OCI-LY3 (cell line): ENCODE results near the gene SLC13A3.

Source experiments
- H2AFZ ChIP-seq: fragments of 200-600, 300-600 bp; shearing (Covaris generic); 2 replicates; pipeline ENCODE4 v1.6.0; 2014; ENCODE audit warnings: antibody characterized with exemption, low read depth, low read length
- H3K27ac ChIP-seq: fragments of 200-600, 300-600 bp; sonication (generic); 2 replicates; pipeline ENCODE4 v1.5.1; 2014; ENCODE audit warnings: mild to moderate bottlenecking, low read length, moderate library complexity, mixed read lengths
- H3K27me3 ChIP-seq: fragments of 200-600, 300-600 bp; sonication (generic); 2 replicates; pipeline ENCODE4 v1.6.1; 2014; ENCODE audit warnings: low read depth, low read length, mixed read lengths
- H3K36me3 ChIP-seq: fragments of 200-600, 300-600 bp; sonication (generic); replicated peaks from 2 replicates; pipeline ENCODE3; 2014; ENCODE audit warnings: low read depth, low read length, mixed read lengths
- H3K4me1 ChIP-seq: fragments of 300-600, 200-600 bp; sonication (generic); 2 replicates; pipeline ENCODE4 v1.6.1; 2014; ENCODE audit warnings: low read length, mixed read lengths
- H3K4me2 ChIP-seq: fragments of 200-600, 300-600 bp; sonication (generic); 2 replicates; pipeline ENCODE4 v1.6.1; 2014; ENCODE audit warnings: low read length, mixed read lengths
- H3K4me3 ChIP-seq: fragments of 300-600, 200-600 bp; sonication (generic); 2 replicates; pipeline ENCODE4 v1.5.1; 2014; ENCODE audit warnings: antibody characterized with exemption, mild to moderate bottlenecking, low read length, moderate library complexity
- H3K79me2 ChIP-seq: fragments of 300-600, 200-600 bp; shearing (Covaris generic); 2 replicates; pipeline ENCODE4 v1.6.1; 2014; ENCODE audit warnings: mild to moderate bottlenecking, low read length, mixed read lengths
- H3K9ac ChIP-seq: fragments of 300-600, 200-600 bp; shearing (Covaris generic); 2 replicates; pipeline ENCODE4 v1.6.0; 2014; ENCODE audit warnings: mild to moderate bottlenecking, low read length, moderate library complexity
- H3K9me3 ChIP-seq: fragments of 200-600, 300-600 bp; shearing (Covaris generic); 2 replicates; pipeline ENCODE4 v1.6.1; 2014; ENCODE audit warnings: low read length, mixed read lengths; ENCODE audit not compliant: insufficient read depth
- H4K20me1 ChIP-seq: fragments of 200-600, 300-600 bp; sonication (generic); 2 replicates; pipeline ENCODE4 v1.6.1; 2016; ENCODE audit warnings: low read length, mixed read lengths; ENCODE audit not compliant: insufficient read depth
- EZH2phosphoT487 ChIP-seq: fragments of 200-600 bp; shearing (Covaris generic); IDR thresholded peaks from 2 replicates; pipeline ENCODE4 v1.6.1; 2018; ENCODE audit warnings: antibody characterized with exemption, mixed run types, low read depth
- TF ChIP-seq, protein P1 (sequence below): fragments of 200-600, 300-600 bp; sonication (generic); IDR thresholded peaks from 2 replicates; pipeline ENCODE4 v1.5.1; 2014; ENCODE audit warnings: antibody characterized with exemption, low read length, low read depth

Gene SLC13A3

GRCh38 chr20:46548688-46549087 is 102.6 kb downstream of the SLC13A3 start:
- Histone ChIP-seq H3K4me3 (no peak overlapping the region), H3K9ac (no peak overlapping the region), H3K79me2 (no peaks in the 10 kb centered on the region), H3K9me3 (no peaks in the 10 kb centered on the region), H3K36me3 (no peaks in the 10 kb centered on the region), H3K4me2 (no peak overlapping the region), H2AFZ (no peak overlapping the region), H3K27me3 (peaks cover 24% of the 10 kb centered on the region; the same call in 1 of the 2 replicates), H4K20me1 (0 out of 2 replicates have a peak, but pooled peaks cover 3% of the 10 kb centered on the region), H3K4me1 (peaks cover 25% of the 10 kb centered on the region), H3K27ac (no peak overlapping the region)
- TF ChIP-seq, protein P1, sequence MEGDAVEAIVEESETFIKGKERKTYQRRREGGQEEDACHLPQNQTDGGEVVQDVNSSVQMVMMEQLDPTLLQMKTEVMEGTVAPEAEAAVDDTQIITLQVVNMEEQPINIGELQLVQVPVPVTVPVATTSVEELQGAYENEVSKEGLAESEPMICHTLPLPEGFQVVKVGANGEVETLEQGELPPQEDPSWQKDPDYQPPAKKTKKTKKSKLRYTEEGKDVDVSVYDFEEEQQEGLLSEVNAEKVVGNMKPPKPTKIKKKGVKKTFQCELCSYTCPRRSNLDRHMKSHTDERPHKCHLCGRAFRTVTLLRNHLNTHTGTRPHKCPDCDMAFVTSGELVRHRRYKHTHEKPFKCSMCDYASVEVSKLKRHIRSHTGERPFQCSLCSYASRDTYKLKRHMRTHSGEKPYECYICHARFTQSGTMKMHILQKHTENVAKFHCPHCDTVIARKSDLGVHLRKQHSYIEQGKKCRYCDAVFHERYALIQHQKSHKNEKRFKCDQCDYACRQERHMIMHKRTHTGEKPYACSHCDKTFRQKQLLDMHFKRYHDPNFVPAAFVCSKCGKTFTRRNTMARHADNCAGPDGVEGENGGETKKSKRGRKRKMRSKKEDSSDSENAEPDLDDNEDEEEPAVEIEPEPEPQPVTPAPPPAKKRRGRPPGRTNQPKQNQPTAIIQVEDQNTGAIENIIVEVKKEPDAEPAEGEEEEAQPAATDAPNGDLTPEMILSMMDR = no peak

- H3K9ac ChIP-seq = no peak overlapping the region
- H3K36me3 ChIP-seq = no peaks in the 10 kb centered on the region
- no peaks in the 10 kb centered on the region for H3K79me2 ChIP-seq
- TF ChIP-seq EZH2phosphoT487 = no peak
- TF ChIP-seq, protein P1 = no peak
- no peaks in the 10 kb centered on the region for H3K9me3 ChIP-seq
- H3K4me3 ChIP-seq = no peak overlapping the region
- H3K4me1 ChIP-seq = peaks cover 20% of the 10 kb centered on the region
- 0 out of 2 replicates have a peak, but pooled peaks cover 3% of the 10 kb centered on the region for H4K20me1 ChIP-seq
- H3K27me3 ChIP-seq = peaks cover 24% of the 10 kb centered on the region; the same call in 1 of the 2 replicates
- H3K4me2 ChIP-seq = no peak overlapping the region
- no peak overlapping the region for H2AFZ ChIP-seq
- H3K27ac ChIP-seq = no peak overlapping the region
Measured at GRCh38 chr20:46547995-46548394, 103.3 kb downstream of the SLC13A3 start.

GRCh38 chr20:46546936-46547335 is 104.3 kb downstream of the SLC13A3 start:
- Histone ChIP-seq H3K4me3 (no peak overlapping the region), H4K20me1 (0 out of 2 replicates have a peak, but pooled peaks cover 3% of the 10 kb centered on the region), H2AFZ (no peak overlapping the region), H3K4me2 (no peak overlapping the region), H3K27ac (no peak overlapping the region), H3K9me3 (no peaks in the 10 kb centered on the region), H3K27me3 (peaks cover 24% of the 10 kb centered on the region; the same call in 1 of the 2 replicates), H3K9ac (no peak overlapping the region), H3K79me2 (no peaks in the 10 kb centered on the region), H3K4me1 (peaks cover 15% of the 10 kb centered on the region), H3K36me3 (no peaks in the 10 kb centered on the region)
- no peak for TF ChIP-seq EZH2phosphoT487
- TF ChIP-seq, protein P1 = no peak

DNA sequence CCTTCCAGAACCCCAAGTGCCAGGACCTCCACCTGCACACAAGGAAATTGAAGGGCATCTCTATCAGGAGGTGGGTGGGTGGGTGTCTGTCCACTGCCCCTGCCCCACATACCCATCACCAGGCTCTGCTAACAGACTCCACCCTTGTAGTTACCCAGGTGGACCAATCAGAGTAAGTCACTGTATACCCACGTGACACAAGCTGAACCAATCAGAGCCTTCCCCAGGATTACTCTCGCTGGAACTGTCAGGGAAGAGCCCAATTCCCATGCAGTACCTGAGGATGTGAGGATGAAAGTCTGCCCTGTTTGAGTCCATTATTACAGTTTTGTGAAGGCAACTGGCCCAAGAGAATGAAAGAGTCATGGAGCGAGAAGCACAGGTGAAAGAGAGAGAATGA is 105.0 kb downstream of the SLC13A3 start:
- Histone ChIP-seq H3K9me3 (no peaks in the 10 kb centered on the region), H3K27me3 (peaks cover 24% of the 10 kb centered on the region; the same call in 1 of the 2 replicates), H3K9ac (no peak overlapping the region), H4K20me1 (0 out of 2 replicates have a peak, but pooled peaks cover 3% of the 10 kb centered on the region), H3K79me2 (no peaks in the 10 kb centered on the region), H2AFZ (no peak overlapping the region), H3K27ac (no peak overlapping the region), H3K4me2 (no peak overlapping the region), H3K4me1 (peaks cover 15% of the 10 kb centered on the region), H3K36me3 (no peaks in the 10 kb centered on the region), H3K4me3 (no peak overlapping the region)
- TF ChIP-seq EZH2phosphoT487 = no peak
- TF ChIP-seq, protein P1 = no peak
